ENCODE measurements around the gene ZBTB43. TPM values are rescaled to one million over a fixed set of nuclear protein-coding genes. Genes with fewer than 3 reads are reported as not detected.

The ZBTB43 gene
- total and polyA plus RNA-seq, 2 of the 4 experiments (the other 2 are of a cell fraction) = 4.5 to 15.1 TPM

- peaks cover 20% of the 10 kb centered on the region for H4K20me1 ChIP-seq (ENCODE audit: insufficient read depth, low read length)
- dilution Hi-C loops (cut with HindIII; ENCODE audit: low sequenced_read_pairs, unreplicated experiment) = no loop called here
- DNase-seq (no peak), ATAC-seq (ENCODE audit: low read depth) (no peak)
- peaks cover 30% of the 10 kb centered on the region for H3K36me3 ChIP-seq (ENCODE audit: control insufficient read depth, insufficient read depth, low read length)
- H2AK5ac ChIP-seq (ENCODE audit: low read depth, low read length) = no peak overlapping the region
- H4K8ac ChIP-seq (ENCODE audit: low read depth in 2 of 2, low read length in 2 of 2) = no peak overlapping the region
- H3K27me3 ChIP-seq (ENCODE audit: control insufficient read depth, insufficient read depth, low read length) = no peaks in the 10 kb centered on the region
- no TSS peak for BruUV-seq (replicated peaks)
- peaks cover 3% of the 10 kb centered on the region; the same call in 1 of the 2 replicates for H3K4me1 ChIP-seq (ENCODE audit: control insufficient read depth, insufficient read depth, low read length)
- no peak overlapping the region for H3K23ac ChIP-seq (ENCODE audit: low read depth, low read length)
- TF ChIP-seq NFE2L2 (IDR thresholded peaks at IDR 0.05; ENCODE audit: low read depth, low read length) = no peak
- POLR2A ChIA-PET (ENCODE audit: unreplicated experiment) = no interaction called here
- peaks cover 5% of the 10 kb centered on the region; the same call in 1 of the 2 replicates for H3K9me1 ChIP-seq (ENCODE audit: insufficient read depth, low read length)
- H4K91ac ChIP-seq (ENCODE audit: insufficient read depth, low read depth, low read length) = no peak overlapping the region
- no peak overlapping the region for H3K18ac ChIP-seq (ENCODE audit: low read depth, low read length)
- no peak overlapping the region for H3K9ac ChIP-seq (ENCODE audit: low read depth, low read length)
- H2AFZ ChIP-seq (replicated peaks; ENCODE audit: low read length, poor library complexity) = no peak overlapping the region
- H2BK20ac ChIP-seq (ENCODE audit: low read depth, low read length) = no peak overlapping the region
- no peak overlapping the region for H3K27ac ChIP-seq (ENCODE audit: insufficient read depth, low read length)
- no peak overlapping the region for H3K56ac ChIP-seq (ENCODE audit: extremely low read depth, insufficient read depth, low read length)
- no peak overlapping the region for H4K5ac ChIP-seq (ENCODE audit: low read depth, low read length)
- H2AK9ac ChIP-seq (replicated peaks; ENCODE audit: low read depth, low read length, poor library complexity) = no peak overlapping the region
- no peaks in the 10 kb centered on the region for H3K9me3 ChIP-seq (ENCODE audit: control insufficient read depth, insufficient read depth, low read length)
- H3K4ac ChIP-seq (ENCODE audit: low read depth, low read length) = no peak overlapping the region
- H3K4me3 ChIP-seq (ENCODE audit: insufficient read depth, low read depth, low read length) = no peak overlapping the region
- intact Hi-C loops (cut with micrococcal nuclease) = no loop called here
- H2BK5ac ChIP-seq (ENCODE audit: low read depth, low read length, poor library complexity, severe bottlenecking) = no peak overlapping the region
- WGBS, 2 experiments (ENCODE audit: extremely low coverage in 2 of 2, insufficient read length in 1 of 2) = 100% methylated on average over 5 of the region's 8 CpGs; no CpG with 5 or more reads in 1 of the 2 experiments
- H2BK120ac ChIP-seq (ENCODE audit: low read depth, low read length) = no peak overlapping the region
- H2BK15ac ChIP-seq (ENCODE audit: low read depth, low read length) = no peak overlapping the region
- H3K4me2 ChIP-seq (ENCODE audit: low read depth, low read length) = no peak overlapping the region
- peaks cover 28 to 72% of the 10 kb centered on the region in 2 experiments for H3K79me1 ChIP-seq (ENCODE audit: low read depth in 1 of 2, low read length in 2 of 2)
- no peak overlapping the region for H3K14ac ChIP-seq (replicated peaks; ENCODE audit: low read depth, low read length)
- CTCF ChIA-PET = interaction anchor here (1.4 kb wide), 1 partner anchor 9 kb away, joined by 3 read pairs; no protein-coding TSS in a partner anchor
- in situ Hi-C loops (cut with MboI; ENCODE audit: low sequenced_read_pairs) = no loop called here
Measured at GRCh38 chr9:126833710-126834345, 29.0 kb downstream of the ZBTB43 start.

Data from IMR-90 (cell line).